ENCODE results near the gene RHCE.

RHCE gene

DNA sequence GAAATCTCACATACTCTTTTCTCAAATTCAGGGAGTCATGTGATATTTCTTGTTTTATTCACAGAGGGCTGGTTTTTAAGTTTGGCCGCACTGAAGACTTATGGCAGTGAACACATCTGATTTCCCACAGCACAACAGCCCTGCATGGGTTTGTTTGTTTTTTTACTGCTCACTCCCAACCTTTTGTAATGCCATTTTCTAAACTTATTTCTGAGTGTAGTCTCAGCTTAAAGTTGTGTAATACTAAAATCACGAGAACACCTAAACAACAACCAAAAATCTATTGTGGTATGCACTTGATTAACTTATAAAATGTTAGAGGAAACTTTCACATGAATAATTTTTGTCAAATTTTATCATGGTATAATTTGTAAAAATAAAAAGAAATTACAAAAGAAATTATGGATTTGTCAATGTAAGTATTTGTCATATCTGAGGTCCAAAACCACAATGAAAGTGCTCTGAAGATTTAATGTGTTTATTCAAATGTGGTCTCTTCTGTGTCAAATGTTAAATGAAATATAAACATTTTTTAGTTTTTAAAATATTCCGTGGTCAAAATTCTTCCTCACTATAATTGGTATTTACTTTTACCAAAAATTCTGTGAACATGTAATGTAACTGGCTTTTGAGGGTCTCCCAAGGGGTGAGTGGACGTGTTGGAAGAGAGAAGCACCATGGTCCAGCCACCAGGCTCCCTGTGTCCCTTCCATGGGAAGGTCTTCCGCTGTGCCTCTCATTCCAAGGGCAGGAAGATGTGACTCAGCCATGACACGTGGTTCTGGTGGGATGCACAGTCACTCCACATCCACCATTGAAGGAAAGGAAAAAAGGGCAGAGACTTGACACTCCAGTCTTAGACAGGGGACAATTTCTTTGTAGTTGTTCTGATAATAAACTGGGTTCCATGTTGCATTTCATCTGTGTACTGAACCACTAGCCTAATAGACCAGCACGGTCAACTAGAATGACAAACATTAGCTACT lies 59.7 kb downstream of the RHCE start:
- H3K4me3 ChIP-seq (ENCODE audit: low read length), result no peak overlapping the region
- peak; percentile 78 for DNase-seq (ENCODE audit: low read depth)
- no peak for TF ChIP-seq CTCF (conservative IDR thresholded peaks at IDR 0.05; ENCODE audit: low read length)

DNA sequence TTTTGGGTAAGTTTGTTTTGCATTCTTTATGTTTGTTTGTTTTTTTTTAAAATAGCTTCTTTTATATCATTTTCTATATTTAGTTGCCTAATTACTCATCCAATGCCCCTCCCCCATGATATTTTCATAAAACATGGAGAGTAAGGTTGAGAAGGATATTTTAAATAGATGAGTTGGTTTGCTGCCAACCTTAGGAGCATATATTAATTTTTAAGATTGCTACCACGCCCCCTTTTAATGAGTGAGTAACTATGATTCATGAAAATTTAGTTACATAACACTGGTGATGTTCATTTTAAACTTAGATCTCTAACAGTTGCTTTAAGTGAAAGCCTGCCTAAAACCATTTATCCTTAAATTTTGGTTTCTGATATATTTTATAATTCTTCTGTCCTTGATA lies 63.8 kb downstream of the RHCE start:
- peak; percentile 49 for DNase-seq (ENCODE audit: low read depth)
- no peak overlapping the region for H3K4me3 ChIP-seq (ENCODE audit: low read length)
- TF ChIP-seq CTCF (conservative IDR thresholded peaks at IDR 0.05; ENCODE audit: low read length), result no peak

DNA sequence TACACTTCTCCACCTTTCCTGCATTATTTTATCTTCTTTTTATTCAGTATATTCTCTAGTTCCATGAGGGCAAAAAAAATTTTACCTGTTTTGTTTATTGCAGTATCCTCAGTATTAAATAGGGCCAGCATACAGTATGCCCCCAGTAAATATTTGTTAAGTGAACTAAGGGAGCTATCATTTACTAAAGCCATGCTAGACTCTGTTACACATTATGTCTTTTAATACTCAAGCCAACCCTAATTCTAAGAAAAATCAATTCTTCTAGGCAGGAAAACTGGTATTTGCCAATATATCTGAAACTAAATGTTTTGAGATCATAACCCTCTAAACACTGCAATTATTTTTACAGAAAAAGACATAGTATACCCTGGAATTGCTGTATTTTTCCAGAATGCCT lies 64.2 kb downstream of the RHCE start:
- DNase-seq (ENCODE audit: low read depth), result no peak
- no peak for TF ChIP-seq CTCF (conservative IDR thresholded peaks at IDR 0.05; ENCODE audit: low read length)
- no peak overlapping the region for H3K4me3 ChIP-seq (ENCODE audit: low read length)

DNA sequence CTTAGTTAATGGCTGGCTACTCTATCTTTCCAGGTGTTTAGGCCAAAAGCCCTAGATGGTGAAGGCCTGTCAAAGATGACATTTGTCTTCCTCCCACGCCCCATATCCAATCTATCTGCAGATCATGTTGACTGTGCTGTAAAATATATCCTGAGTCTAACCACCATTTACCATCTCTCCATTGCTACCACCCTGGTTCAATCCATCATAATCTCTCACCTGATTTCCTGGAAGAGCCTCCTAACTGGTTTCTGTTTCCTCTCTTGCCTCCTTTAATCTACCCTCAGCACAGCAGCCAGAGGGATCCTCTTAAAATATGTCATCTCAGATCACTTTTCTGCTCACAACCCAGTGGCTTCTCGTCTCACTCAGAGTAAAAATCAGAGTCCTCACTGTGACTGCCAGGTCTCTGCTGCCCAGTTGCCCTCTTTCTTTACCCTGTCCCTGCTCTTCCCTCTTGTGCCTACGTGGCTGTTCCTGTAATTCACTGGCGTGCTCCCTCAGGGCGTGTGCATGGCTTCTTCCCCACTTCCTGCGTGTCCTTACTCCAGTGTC lies 64.7 kb downstream of the RHCE start:
- TF ChIP-seq CTCF (conservative IDR thresholded peaks at IDR 0.05; ENCODE audit: low read length), result no peak
- H3K4me3 ChIP-seq (ENCODE audit: low read length), result no peak overlapping the region
- DNase-seq (ENCODE audit: low read depth), result no peak

GRCh38 chr1:25349606-25350005 lies 71.0 kb downstream of the RHCE start:
- DNase-seq (ENCODE audit: low read depth), result no peak
- no peak overlapping the region for H3K4me3 ChIP-seq (ENCODE audit: low read length)
- TF ChIP-seq CTCF (conservative IDR thresholded peaks at IDR 0.05; ENCODE audit: low read length), result no peak

GRCh38 chr1:25347556-25347955 lies 73.1 kb downstream of the RHCE start:
- no peak for TF ChIP-seq CTCF (conservative IDR thresholded peaks at IDR 0.05; ENCODE audit: low read length)
- H3K4me3 ChIP-seq (ENCODE audit: low read length), result no peak overlapping the region
- no peak for DNase-seq (ENCODE audit: low read depth)

DNA sequence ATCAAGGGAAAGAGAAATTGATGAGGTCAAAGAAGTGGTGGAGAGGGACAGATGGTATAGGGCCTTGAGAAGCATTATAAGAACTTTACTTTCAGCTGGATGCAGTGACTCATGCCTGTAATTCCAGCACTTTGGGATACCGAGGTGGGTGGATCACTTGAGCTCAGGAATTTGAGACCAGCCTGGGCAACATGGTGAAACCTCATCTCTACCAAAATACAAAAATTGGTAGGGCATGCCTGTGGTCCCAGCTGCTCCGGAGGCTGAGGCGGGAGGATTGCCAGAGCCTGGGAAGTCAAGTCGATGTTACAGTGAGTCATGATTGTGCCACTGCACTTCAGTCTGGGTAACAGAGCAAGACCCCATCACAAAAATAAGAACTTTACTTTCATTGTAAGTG lies 76.8 kb downstream of the RHCE start:
- no peak for TF ChIP-seq CTCF (conservative IDR thresholded peaks at IDR 0.05; ENCODE audit: low read length)
- DNase-seq (ENCODE audit: low read depth), result peak; percentile 97
- no peak overlapping the region for H3K4me3 ChIP-seq (ENCODE audit: low read length)
